HG03354 (cell line): ENCODE results near the gene EIF4A2.
A peak's percentile ranks its signal among the peaks of the same experiment; 100 is the strongest.
"Not testable (repeated sequence)": the region's sequence is repeated elsewhere in the genome, so short reads cannot be mapped to it uniquely, and the experiment has no call there.

ENCODE experiments used
- ATAC-seq: cut with Tn5 transposase; IDR thresholded peaks from one replicate; pipeline ENCODE4 v1.9.1; 2021; ENCODE audit warnings: mild to moderate bottlenecking; ENCODE audit not compliant: unreplicated experiment, poor library complexity, severe bottlenecking

Gene EIF4A2

DNA sequence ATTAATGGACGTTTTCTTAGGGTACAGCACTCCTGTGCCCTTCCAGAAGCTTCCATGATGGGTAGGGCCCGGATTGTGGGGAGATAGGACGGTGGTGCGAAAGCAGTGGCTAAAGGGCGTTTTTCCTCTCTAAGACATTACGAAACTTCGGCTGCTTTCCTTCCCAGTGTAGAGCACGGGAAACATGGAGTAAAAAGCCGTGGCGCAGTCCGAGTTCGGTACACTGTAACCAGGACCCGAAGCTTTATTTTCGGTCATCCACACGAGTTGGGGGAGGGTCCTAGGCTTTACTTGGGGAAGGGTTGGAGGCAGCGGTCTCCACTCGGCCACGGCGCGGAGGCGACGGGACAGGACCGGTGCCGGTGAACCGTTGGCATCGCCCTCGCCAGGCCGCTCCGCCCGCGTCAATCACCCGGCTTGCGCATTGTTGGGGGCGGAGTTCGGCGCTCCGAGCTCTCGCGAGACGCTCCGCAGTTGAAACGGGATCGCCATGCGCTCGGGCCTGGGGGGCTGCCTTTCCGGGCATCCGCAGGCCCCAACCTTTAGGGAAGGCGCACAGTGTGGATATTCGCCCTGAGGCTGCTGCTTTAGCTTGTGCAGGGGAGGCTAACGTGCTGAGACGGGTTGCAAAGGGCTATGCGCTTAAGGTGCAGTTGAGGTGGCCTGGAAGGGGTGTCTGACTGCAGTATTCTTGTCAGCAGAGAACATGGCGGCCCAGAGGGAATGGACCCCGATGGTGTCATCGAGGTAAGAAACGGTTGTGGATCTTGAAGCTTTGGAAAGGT, 546 bp downstream of the EIF4A2 start:
- ATAC-seq: peak; percentile 76

DNA sequence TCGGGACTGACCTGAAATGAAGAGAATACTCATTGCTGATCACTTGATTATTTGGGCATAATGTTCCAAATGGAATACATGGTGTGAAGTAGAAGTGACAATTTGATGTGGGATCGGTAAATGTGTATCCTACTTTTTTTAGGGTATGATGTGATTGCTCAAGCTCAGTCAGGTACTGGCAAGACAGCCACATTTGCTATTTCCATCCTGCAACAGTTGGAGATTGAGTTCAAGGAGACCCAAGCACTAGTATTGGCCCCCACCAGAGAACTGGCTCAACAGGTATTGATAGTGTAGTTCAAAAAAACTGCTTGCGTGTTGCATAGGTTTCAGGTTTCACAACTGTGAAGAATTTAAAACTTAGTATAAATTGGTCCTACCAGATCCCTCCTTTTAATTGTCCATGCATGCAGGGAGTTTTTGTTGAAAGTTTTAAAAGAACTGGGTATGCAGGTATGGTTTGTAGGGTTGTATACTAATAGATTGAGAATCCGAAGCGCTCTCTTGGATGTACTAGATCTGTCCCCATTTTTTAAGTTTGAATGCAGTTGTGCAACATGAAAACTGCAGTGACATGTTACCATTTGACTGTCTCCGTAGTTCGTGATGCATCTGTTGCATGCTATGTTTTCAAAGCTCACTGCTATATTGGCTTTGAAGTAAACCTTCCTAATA, 1.6 kb downstream of the EIF4A2 start:
- ATAC-seq: no peak

DNA sequence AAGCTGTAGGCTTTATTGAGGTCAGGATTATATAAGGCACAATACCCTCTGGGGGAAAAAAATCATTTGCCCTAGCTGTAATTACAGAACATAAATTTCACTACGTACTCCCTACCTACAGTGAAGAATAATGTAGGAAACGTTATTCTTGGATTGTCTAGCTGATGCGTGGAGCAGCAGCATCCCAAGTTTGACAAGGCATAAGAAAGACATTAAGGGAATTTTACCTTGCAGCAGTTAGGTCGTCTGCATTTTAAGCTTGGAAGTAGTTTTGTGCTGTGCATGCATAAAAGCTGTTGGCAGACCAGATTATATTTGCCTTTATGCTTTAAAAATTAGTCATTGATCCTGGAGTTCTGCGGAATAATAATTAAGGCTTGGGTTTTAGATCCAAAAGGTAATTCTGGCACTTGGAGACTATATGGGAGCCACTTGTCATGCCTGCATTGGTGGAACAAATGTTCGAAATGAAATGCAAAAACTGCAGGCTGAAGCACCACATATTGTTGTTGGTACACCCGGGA, 2.2 kb downstream of the EIF4A2 start:
- no peak for ATAC-seq

DNA sequence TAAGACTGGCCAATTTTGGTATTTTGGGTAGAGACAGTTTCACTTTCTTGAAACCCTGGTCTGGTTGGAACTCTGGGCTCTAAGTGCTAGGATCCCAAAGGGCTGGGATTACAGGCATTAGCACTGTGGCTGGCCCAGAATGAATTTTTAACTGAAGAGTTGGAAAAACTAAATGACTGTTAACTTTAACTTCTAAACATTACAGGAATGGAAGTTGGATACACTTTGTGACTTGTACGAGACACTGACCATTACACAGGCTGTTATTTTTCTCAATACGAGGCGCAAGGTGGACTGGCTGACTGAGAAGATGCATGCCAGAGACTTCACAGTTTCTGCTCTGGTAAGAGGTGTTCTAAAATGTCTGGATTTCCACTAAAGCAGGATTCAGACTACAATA, 3.5 kb downstream of the EIF4A2 start:
- ATAC-seq: no peak

DNA sequence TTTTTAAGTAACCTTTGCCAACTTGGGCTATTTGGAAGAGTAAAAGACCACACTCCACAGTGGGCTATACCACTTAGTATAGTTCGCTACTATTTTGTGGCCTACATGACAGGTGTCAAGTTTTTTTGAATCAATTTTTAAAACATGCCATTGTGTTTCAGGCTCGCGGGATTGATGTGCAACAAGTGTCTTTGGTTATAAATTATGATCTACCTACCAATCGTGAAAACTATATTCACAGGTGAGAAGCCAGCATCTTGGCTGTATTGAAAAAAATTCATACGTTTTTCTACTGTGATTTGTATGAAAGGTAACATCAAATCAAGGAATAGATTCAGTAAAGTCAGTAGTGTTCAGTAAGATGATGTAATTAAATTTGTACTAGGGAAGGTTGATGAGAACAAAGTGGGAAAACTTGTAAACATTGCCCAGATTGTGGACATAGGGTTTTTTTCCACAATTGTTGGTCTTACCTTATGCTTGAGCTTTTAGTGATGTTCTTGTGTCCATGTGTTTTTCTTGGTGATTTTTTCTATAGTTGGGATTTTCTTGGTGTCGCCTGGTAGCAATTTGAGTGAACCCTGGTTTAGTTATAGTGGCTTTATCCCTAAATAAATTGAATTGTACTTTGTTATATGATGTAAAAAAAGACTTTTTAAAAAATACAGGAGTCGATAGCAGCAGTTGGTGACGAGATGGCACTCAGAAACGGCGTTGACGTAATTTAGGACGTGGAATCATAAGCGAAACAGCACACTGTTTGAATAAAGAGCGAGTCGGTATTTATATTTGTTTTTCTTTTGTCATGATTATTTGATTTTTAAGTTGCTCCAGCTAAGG, 4.5 kb downstream of the EIF4A2 start:
- no peak for ATAC-seq

DNA sequence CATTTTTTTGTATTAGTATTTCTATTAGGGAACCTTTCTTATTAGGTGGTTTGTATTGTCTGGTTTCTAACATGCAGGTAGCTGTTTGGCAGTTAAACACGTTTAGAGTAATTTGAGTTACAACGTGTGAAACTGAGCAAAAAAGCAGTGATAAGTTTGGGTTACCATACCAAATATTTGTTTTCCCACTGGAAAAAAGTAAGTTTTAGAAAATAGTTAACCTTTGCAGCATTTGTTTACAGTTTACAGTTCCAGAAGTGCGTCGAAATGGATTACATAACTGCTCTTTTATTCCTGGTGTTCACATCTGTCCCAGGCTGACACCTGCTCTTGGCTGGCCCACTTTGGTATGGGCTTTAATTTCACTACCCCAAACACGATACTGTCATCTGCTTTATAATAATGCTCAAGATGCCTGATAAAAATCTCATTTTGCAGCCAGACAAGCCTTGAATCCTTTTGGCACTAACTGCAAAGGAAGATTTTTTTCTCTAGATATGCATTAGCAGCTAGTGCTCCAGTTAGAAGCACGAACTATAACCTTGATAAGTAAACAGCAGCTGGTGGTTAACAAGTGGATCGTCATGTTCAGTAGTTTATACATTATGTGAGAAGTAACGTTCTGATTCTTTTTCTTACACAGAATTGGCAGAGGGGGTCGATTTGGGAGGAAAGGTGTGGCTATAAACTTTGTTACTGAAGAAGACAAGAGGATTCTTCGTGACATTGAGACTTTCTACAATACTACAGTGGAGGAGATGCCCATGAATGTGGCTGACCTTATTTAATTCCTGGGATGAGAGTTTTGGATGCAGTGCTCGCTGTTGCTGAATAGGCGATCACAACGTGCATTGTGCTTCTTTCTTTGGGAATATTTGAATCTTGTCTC, 5.3 kb downstream of the EIF4A2 start:
- ATAC-seq: no peak

DNA sequence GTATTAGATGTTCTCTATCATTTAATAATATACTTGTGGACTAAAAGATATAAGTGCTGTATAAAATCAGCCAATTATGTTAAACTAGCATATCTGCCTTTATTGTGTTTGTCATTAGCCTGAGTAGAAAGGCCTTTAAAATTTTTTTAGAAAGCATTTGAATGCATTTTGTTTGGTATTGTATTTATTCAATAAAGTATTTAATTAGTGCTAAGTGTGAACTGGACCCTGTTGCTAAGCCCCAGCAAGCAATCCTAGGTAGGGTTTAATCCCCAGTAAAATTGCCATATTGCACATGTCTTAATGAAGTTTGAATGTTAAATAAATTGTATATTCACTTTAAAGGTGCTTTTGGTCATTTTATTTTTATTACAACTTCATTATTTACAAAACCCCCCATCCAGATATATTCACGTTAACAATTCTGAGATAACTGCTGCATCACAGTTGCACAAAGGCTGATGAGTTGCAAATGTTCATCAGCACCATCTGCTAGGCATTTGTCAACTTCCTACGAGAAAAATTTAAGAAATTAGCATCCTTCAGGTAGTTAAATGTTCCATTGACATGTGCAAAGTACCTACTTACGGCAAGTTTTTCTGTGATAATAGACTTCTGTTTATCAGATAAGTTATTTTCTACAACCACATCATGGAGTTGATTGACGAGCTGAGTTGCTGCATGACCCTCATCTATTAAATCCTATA, 6.3 kb downstream of the EIF4A2 start:
- no peak for ATAC-seq

DNA sequence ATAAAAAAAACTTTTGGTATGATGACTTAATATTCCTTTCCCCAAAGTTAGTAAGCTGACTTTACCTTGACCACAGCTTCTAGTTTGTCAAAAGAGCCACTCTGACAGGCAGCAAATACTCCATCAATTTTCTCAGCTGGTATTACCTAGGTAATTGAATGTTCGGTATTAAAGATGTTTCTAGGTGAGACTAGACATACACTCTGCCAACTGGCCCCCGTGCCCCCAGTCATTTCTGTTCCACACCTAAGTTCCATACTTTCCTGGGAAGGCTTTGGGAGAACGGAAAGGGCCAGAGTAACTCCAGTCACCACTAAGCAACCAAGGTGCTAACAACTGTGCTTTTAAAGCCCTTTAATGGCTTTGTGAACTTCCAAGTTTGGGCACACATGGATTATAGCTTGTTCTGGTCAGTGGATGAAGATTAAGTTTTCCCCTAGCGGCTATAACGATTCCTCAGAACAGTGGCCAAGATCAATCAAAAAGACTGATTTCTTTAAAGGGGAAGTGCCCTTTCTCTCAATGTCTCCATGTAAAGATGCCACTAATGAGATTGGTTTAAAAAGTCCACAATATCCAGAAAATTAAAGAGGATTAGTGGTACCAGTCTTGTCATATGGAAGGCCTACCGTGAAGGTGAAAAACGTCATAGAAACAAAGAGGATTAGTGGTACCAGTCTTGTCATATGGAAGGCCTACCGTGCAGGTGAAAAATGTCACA, 7.0 kb downstream of the EIF4A2 start:
- no peak for ATAC-seq

DNA sequence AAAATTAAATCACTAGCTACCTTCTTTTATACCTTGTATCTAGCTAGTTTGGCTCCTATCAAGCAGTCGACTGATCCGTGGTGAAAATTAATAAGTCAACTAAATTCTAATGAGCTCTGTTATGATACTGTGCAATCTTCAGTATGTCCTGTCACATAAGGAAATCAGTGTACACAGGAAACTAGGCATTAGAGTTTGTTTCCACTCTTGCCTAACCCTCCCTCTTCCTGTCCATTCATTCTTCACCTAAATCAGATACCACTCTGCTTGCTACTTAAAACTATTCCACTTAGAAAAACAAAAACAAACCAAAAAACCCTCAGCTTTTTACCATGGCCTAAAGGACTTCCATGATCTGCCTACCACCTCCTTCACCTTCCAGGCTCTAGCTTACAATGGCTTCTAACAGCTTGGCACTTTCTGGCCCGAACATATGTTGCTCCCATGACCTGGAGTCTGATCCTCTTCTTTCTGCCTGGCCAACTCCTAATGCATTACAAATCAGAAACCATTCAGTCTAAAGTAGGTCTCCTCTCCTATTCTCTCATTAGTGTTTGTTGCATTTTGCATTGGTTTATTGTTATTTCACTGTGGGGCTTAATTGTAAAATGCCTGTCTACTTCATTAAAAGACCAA, 15.0 kb downstream of the EIF4A2 start:
- no peak for ATAC-seq

DNA sequence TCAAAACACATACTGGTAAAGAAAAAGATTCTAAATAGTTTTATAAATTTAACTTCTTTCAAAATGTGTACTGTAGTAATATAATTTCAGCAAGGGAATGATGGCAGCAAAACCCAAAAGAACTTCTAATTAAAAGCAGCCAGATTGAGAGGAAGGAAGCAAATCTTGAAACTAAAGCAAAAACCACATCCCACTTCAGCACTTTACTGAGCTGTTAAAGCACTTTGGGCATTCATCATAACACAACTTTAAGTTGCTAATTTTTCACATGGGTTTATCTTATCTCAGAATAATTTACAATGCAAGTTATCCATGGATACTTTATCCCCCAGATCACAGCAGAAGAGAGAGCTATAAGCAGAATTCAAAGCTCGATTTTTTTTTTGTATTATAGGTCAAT, 16.9 kb downstream of the EIF4A2 start:
- ATAC-seq: no peak

DNA sequence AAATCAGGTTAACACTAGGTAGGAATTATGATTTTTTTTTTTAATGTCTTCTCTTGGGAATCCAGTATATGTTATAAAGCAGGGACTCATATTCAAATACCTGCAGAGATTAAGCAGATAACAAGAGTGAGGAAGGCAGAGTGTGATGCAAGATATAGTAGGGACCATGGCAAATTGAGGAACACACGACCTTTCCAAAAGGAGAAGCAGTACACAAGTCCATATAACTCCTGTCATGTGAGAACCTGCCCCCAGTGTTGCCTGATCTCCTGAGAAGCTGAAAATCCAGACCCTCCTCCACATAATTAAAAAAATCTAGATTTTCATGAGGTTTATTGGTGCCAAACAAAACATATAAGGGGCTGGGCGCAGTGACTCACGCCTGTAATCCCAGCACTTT, 19.3 kb downstream of the EIF4A2 start:
- ATAC-seq: no peak

DNA sequence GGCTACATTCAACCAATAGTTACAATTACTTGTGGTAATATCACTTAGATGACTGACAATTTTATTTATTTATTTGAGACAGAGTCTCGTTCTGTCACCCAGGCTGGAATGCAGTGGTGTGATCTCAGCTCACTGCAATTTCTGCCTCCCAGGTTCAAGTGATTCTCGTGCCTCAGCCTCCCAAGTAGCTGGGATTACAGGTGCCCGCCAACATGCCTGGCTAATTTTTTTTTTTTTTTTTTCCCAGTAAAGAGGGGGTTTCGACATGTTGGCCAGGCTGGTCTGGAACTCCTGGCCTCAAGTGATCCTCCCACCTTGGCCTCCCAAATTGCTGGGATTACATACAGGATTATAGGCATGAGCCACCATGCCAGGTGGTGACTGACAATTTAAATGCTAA, 20.1 kb downstream of the EIF4A2 start:
- ATAC-seq: not testable (repeated sequence)

DNA sequence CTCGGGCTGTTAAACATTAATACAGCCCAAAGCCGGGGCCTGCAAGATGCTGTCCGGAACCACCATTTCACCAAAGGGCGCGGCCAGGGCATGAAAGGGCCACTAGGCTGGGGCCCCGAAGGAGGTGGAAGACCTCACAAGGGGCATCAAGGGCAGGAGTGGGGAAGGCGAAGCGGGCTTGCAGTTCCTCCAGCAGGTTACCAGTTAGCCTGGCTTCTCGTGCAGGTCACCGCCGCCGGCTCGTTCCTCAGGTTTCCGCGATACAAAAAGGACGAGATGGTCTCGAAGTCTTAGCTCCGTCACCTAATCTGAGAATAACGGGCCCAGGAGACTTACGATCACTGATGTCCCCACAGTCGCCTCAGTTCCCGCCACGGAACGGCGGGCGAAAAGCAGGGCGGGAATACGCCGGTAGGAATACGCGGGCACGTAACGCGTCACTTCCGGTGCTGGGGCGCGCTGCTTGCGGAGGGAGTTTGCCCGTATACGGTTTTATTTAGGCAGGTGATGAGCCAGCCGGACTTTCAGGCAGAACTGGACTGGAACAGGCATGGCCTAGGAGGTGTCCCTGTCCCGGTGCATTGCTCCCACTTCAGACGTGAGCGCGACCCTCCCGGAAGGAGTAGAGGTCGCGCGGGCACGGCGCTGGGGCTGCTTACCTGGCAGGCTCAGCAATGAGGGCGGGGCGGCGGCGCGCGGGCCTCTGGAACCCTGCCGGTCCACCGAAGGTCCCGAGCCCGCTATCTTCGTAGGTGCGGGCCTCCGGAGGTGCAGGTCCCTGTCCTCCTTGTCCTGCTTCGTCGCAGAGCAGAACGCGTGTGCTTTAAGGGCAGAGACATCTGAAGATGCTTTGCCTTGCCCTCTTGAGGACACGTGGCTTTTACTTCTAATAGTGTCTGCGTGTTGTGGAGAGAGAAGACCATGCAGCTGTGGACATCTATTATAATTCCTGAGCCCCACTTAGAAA, 23.0 kb downstream of the EIF4A2 start, which contains the start of gene RFC4:
Gene RFC4, minus strand, starts transcription at position 394 of the 967 bp plus-strand sequence. CDS start 1,769 bp downstream, outside the sequence.
- ATAC-seq: peak; percentile 93

DNA sequence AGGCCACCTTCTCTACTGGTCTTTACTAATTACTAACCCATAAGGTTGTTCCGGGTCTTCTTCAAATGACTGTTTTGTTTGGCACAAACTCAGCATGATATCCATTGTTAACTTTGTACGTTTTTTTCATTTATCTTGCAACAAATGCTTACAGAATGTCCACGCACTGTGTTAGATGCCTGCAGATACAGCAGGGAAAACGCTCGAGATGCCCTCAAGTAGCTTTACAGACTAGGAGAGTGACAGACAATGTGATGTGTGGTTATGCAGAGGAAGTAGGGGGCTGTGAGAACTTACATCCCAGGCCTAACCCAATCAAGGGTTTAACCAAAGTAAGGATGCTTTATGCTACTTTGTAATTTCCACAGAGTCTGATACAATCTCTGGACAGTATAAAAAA, 23.9 kb downstream of the EIF4A2 start:
- ATAC-seq: no peak

DNA sequence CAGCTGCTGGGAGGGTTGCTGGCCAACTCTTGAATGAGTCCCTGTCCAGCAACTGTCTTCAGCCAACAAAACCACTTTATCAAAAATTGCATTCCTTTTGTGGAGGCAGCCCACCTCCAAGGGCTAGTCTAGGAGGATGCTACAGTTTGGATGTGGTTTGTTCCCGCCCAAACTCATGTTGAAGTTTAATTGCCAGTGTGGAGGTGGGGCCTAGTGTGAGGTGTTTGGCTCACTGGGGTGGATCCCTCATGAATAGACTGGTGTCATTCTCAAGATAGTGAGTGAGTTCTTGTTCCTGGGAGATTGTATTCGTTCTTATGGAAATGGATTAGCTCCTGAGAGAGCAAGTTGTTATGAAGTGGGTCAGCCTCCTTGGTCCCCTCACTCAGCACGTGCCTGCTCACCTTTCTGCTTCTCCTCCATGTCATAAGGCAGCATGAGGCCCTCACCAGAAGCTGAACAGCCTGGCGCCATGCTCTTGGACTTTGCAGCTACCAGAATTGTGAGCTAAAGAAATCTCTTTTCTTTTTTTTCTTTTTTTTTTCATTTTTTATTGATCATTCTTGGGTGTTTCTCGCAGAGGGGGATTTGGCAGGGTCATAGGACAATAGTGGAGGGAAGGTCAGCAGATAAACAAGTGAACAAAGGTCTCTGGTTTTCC, 27.1 kb downstream of the EIF4A2 start:
- ATAC-seq: no peak

DNA sequence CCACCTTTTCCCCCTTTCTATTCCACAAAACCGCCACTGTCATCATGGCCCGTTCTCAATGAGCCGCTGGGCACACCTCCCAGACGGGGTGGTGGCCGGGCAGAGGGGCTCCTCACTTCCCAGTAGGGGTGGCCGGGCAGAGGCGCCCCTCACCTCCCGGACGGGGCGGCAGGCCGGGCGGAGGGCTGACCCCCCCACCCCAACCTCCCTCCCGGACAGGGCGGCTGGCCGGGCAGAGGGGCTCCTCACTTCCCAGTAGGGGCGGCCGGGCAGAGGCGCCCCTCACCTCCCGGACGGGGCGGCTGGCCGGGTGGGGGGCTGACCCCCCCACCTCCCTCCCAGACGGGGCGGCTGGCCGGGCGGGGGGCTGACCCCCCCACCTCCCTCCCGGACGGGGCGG, 27.9 kb downstream of the EIF4A2 start:
- not testable (repeated sequence) for ATAC-seq
